MM.1S (cell line): ENCODE measurements around the gene SLC4A3.
"Not testable (repeated sequence)": the region's sequence is repeated elsewhere in the genome, so short reads cannot be mapped to it uniquely, and the experiment has no call there.

Experiments
- DNase-seq: peaks from one replicate; pipeline ENCODE4 v3.0.0-alpha.2; 2015
- H2AFZ ChIP-seq: fragments of 300-600 bp; sonication (generic); 2 replicates; pipeline ENCODE4 v1.6.0; 2016; ENCODE audit warnings: antibody characterized with exemption, low read length
- H3F3A ChIP-seq: fragments of 300-600 bp; sonication (generic); 2 replicates; pipeline ENCODE4 v1.6.1; 2016; ENCODE audit warnings: mild to moderate bottlenecking, antibody characterized with exemption, low read length, moderate library complexity, mixed read lengths; ENCODE audit not compliant: insufficient read depth
- H3K27ac ChIP-seq: fragments of 300-600 bp; sonication (generic); 2 replicates; pipeline ENCODE4 v1.5.1; 2016; ENCODE audit warnings: mild to moderate bottlenecking, low read length
- H3K27me3 ChIP-seq: fragments of 300-600 bp; sonication (generic); replicated peaks from 2 replicates; pipeline ENCODE4 v1.6.0; 2016; ENCODE audit warnings: low read length; ENCODE audit not compliant: insufficient read depth
- H3K36me3 ChIP-seq: fragments of 300-600 bp; sonication (generic); replicated peaks from 2 replicates; pipeline ENCODE4 v1.6.1; 2016; ENCODE audit warnings: mild to moderate bottlenecking, low read length, mixed read lengths; ENCODE audit not compliant: insufficient read depth
- H3K4me1 ChIP-seq: fragments of 300-600 bp; sonication (generic); 2 replicates; pipeline ENCODE4 v1.6.1; 2016; ENCODE audit warnings: low read length, mixed read lengths
- H3K4me2 ChIP-seq: fragments of 300-600 bp; sonication (generic); 2 replicates; pipeline ENCODE4 v1.6.0; 2016; ENCODE audit warnings: low read depth, low read length
- H3K4me3 ChIP-seq: fragments of 300-600 bp; sonication (generic); 2 replicates; pipeline ENCODE4 v1.5.1; 2016; ENCODE audit warnings: low read length, mixed read lengths
- H3K79me2 ChIP-seq: fragments of 300-600 bp; sonication (generic); 2 replicates; pipeline ENCODE4 v1.6.1; 2016; ENCODE audit warnings: mixed run types, low read length, mixed read lengths
- H3K9ac ChIP-seq: fragments of 300-600 bp; sonication (generic); 2 replicates; pipeline ENCODE4 v1.6.1; 2016; ENCODE audit warnings: low read length, mixed read lengths
- H3K9me2 ChIP-seq: fragments of 300-600 bp; sonication (generic); replicated peaks from 2 replicates; pipeline ENCODE4 v1.6.1; 2016; ENCODE audit warnings: mild to moderate bottlenecking, low read length, mixed read lengths; ENCODE audit not compliant: insufficient read depth
- H3K9me3 ChIP-seq: fragments of 300-600 bp; sonication (generic); replicated peaks from 2 replicates; pipeline ENCODE4 v1.6.1; 2016; ENCODE audit warnings: mild to moderate bottlenecking, low read length, mixed read lengths; ENCODE audit not compliant: insufficient read depth
- H4K20me1 ChIP-seq: fragments of 300-600 bp; sonication (generic); 2 replicates; pipeline ENCODE4 v1.6.1; 2016; ENCODE audit warnings: mild to moderate bottlenecking, low read length, moderate library complexity, mixed read lengths; ENCODE audit not compliant: insufficient read depth
- EZH2 ChIP-seq: fragments of 300-600 bp; sonication (generic); optimal IDR thresholded peaks from 2 replicates; pipeline ENCODE3; 2017; ENCODE audit warnings: low read depth, mild to moderate bottlenecking, antibody characterized with exemption, low read length, mixed read lengths
- EZH2phosphoT487 ChIP-seq: fragments of 300-600 bp; sonication (generic); IDR thresholded peaks from 2 replicates; pipeline ENCODE4 v1.6.1; 2018; ENCODE audit warnings: antibody characterized with exemption, low read length
- TF ChIP-seq, protein P1 (sequence below): fragments of 300-600 bp; sonication (generic); IDR thresholded peaks from 2 replicates; pipeline ENCODE4 v1.5.1; 2016; ENCODE audit warnings: antibody characterized with exemption, low read length, mixed read lengths

Gene SLC4A3

DNA sequence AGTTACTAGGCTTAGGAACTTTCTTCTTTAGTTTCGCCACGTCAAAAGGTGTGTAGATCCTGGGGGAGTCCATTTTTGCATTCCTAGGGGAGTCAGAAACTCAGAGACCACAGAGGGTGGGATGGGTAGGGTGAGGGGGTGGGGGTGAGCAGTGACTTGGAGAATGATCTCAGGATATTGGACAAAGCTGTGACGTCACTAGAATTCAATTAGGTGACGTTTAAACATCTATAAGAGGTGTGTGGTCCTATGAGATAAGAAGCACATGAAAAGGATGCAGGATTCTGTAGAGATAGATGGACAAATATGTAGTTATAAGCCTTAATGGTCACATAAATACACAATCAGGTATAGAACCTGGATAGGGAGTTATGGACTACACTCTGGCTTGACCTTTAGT is 21.5 kb downstream of the SLC4A3 start:
- H3K9me3 ChIP-seq, result no peaks in the 10 kb centered on the region
- no peaks in the 10 kb centered on the region for H3K79me2 ChIP-seq
- H3F3A ChIP-seq, result no peaks in the 10 kb centered on the region
- no peaks in the 10 kb centered on the region for H3K9me2 ChIP-seq
- no peak overlapping the region for H3K9ac ChIP-seq
- H3K27me3 ChIP-seq, result no peaks in the 10 kb centered on the region
- no peak overlapping the region for H3K4me2 ChIP-seq
- H4K20me1 ChIP-seq, result no peaks in the 10 kb centered on the region
- no peak for DNase-seq
- no peak overlapping the region for H2AFZ ChIP-seq
- TF ChIP-seq EZH2phosphoT487, result no peak
- TF ChIP-seq, protein P1, sequence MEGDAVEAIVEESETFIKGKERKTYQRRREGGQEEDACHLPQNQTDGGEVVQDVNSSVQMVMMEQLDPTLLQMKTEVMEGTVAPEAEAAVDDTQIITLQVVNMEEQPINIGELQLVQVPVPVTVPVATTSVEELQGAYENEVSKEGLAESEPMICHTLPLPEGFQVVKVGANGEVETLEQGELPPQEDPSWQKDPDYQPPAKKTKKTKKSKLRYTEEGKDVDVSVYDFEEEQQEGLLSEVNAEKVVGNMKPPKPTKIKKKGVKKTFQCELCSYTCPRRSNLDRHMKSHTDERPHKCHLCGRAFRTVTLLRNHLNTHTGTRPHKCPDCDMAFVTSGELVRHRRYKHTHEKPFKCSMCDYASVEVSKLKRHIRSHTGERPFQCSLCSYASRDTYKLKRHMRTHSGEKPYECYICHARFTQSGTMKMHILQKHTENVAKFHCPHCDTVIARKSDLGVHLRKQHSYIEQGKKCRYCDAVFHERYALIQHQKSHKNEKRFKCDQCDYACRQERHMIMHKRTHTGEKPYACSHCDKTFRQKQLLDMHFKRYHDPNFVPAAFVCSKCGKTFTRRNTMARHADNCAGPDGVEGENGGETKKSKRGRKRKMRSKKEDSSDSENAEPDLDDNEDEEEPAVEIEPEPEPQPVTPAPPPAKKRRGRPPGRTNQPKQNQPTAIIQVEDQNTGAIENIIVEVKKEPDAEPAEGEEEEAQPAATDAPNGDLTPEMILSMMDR, result no peak
- no peak for TF ChIP-seq EZH2
- no peaks in the 10 kb centered on the region for H3K4me1 ChIP-seq
- no peak overlapping the region for H3K27ac ChIP-seq
- no peaks in the 10 kb centered on the region for H3K36me3 ChIP-seq
- no peak overlapping the region for H3K4me3 ChIP-seq

DNA sequence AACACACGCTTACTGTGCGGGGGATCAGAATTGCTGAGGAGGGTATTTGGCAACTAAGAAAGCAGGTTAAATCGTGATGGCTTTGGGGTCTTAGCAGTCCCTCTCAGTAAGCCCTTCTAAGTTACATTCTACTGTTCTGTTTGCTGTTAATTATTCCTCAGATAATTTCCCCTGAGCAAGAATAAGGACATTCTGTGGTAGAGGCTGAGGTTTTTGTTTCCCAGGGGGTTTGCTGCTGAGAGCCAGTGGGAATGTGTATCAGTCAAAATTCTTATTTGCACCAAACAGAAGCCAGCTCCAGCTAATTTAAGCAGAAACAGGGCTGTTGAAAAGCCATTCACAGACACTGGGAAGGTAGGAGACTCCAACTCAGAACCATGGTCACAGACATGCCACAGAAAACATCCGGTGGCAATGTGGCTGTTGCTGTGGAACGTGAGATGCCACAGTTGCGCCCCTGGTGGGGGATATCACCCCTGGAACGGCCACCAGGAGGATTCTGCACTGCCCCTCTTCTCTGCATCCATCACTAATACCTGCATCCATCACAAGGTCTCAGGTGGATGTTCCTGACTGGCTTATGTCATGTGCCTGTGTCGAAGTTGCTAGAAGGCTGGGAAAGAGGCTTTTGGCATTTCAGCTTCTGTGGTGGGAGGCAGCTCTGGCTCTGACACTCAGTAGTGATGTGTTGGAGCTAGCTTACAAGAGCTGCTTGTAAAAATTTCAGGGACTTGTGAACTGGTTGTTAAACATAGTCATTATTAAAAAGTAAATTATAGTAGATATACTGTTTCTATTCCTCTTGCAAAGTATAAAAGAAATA is 23.2 kb downstream of the SLC4A3 start:
- Histone ChIP-seq H3K27ac (no peak overlapping the region), H3K27me3 (no peaks in the 10 kb centered on the region), H3K4me1 (no peaks in the 10 kb centered on the region), H3K36me3 (no peaks in the 10 kb centered on the region), H3K4me3 (no peak overlapping the region), H3K79me2 (no peaks in the 10 kb centered on the region), H4K20me1 (no peaks in the 10 kb centered on the region), H3K4me2 (no peak overlapping the region), H3K9me2 (no peaks in the 10 kb centered on the region), H3K9me3 (no peaks in the 10 kb centered on the region), H2AFZ (no peak overlapping the region), H3K9ac (no peak overlapping the region), H3F3A (no peaks in the 10 kb centered on the region)
- TF ChIP-seq, protein P1, result no peak
- TF ChIP-seq EZH2phosphoT487 (no peak), EZH2 (no peak)
- DNase-seq, result no peak

DNA sequence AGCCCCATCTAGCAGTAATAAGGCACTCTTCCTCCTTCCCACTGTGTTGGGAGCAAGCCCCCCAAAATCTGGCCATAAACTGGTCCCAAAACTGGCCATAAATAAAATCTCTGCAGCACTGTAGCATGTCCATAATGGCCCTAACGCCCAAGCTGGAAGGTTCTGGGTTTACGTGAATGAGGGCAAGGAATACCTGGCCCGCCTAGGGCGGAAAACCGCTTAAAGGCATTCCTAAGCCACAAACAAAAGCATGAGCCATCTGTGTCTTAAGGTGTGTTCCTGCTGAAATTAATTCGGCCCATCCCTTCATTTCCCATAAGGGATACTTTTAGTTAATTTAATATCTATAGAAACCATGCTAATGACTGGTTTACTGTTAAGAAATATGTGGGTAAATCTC is 24.2 kb downstream of the SLC4A3 start:
- not testable (repeated sequence) for H3K4me3 ChIP-seq, H3K4me1 ChIP-seq, DNase-seq, H2AFZ ChIP-seq, H3K9me2 ChIP-seq, H3K79me2 ChIP-seq, H3K4me2 ChIP-seq, H3K27ac ChIP-seq, H3K9ac ChIP-seq, H3K36me3 ChIP-seq, H3K9me3 ChIP-seq, H3K27me3 ChIP-seq, H4K20me1 ChIP-seq, H3F3A ChIP-seq

DNA sequence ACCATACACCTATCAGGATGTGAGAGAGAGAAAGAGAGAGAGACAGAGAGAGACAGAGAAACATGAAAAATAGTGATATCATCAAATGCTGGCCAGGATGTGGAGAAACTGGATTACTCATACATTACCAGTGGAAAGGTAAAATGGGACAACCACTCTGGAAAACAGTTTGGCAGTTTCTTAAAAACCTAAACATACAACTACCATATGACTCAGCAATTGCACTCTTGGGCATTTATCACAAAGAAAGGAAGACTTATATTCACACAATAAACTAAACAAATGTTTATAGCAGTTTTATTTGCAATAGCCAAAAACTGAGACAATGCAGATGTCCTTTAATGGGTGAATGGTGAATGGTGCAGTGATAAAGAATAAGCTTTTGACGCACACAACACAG is 29.1 kb downstream of the SLC4A3 start:
- DNase-seq, result no peak
- no peak overlapping the region for H2AFZ ChIP-seq
- H3K9me3 ChIP-seq, result no peaks in the 10 kb centered on the region
- no peaks in the 10 kb centered on the region for H3F3A ChIP-seq
- no peaks in the 10 kb centered on the region for H3K27me3 ChIP-seq
- no peaks in the 10 kb centered on the region for H3K9me2 ChIP-seq
- H4K20me1 ChIP-seq, result no peaks in the 10 kb centered on the region
- no peak overlapping the region for H3K4me3 ChIP-seq
- no peaks in the 10 kb centered on the region for H3K4me1 ChIP-seq
- no peaks in the 10 kb centered on the region for H3K79me2 ChIP-seq
- no peak overlapping the region for H3K9ac ChIP-seq
- TF ChIP-seq EZH2phosphoT487 (no peak), EZH2 (no peak)
- TF ChIP-seq, protein P1, result no peak
- no peaks in the 10 kb centered on the region for H3K36me3 ChIP-seq
- no peak overlapping the region for H3K4me2 ChIP-seq
- no peak overlapping the region for H3K27ac ChIP-seq
